ENCODE results near the gene NKX2-1.

The NKX2-1 gene

DNA sequence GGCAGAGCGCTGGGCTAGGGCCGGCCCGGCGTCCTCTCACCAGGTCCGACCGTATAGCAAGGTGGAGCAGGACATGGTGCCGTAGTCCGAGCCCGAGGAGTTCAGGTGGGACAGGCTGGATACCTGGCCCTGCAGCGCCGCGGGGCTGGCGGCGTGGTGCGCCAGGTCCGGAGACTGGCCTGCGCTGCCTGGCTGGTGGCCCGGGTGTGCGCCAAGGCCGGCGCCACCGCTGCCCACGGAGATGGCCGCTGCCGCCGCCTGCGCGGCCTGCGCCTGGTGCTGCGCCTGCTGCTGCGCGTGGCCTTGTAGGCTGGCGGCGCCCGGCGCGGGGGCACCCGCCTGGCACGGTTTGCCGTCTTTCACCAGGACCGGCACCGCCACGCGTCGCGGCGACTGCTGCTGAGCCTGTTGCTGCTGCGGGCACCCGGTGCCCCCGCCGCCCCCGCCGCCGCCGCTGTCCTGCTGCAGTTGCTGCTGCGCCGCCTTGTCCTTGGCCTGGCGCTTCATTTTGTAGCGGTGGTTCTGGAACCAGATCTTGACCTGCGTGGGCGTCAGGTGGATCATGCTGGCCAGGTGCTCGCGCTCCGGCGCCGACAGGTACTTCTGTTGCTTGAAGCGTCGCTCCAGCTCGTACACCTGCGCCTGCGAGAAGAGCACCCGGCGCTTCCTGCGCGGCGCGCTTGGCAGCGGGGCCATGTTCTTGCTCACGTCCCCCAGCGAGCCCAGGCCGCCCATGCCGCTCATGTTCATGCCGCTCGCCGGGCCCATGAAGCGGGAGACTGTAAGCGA is 2.6 kb downstream of the NKX2-1 start:
- DNase-seq (ENCODE audit: low read depth): no peak

DNA sequence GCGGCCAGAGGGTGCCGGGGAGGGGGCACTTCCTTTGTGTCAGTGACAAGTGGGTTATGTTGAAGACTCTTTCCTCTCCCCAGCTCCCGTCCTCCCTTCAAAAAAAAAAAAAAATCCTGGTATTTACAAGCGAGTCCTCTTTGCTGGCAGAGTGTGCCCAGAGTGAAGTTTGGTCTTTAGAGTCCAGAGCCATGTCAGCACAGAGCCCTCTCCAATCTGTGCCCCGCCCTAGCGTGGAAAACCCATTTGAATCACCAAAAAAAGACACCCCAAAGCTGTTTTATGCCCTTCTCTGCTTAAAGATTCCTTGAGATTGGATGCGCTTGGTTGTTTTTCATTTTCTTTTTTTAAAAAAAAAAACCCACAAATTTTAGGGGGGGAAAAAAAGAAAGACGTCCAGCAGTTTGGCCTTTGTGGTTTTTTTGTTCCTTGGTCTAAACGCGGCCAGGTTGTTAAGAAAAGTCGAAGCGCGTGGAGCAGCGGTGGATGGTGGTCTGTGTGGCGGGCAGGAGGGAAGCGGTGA is 3.3 kb downstream of the NKX2-1 start:
- no peak for DNase-seq (ENCODE audit: low read depth)

DNA sequence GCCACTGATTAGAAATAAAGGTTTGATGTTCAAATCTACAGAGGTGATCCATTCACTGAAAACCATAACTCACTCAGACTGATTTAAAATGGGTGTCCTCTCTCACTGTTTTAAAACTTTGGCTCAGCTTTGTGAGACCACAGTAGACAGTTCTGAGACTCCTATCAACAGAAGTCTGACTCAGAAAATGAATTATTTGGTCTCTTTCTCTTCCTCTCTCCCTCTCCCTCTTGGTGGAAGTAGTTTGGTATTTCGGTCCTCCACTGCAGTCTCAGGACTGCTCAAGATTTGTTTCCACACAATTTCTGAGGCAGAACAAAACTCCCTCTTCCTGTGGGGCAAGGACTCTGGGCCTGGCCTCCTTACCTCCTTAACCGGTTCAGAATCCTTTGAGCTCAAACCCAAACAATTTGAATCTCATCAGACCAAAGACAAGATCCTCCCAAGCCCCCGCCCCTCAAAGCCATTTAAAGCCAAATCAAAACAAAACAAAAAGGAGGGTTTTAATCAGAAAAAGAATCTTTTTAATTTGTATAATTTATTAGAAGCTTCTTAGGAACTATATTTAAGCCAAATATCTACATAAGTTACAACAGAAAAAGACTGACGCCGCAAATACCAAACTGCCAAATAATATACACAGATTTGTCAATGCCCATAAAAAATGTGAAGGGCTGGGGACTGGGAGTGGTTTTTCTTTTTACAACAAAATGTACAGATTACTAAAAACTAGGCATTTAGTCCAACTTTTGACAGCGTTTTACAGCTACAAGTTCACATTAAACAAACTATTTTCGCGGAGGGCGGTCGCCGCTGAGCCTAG is 3.9 kb downstream of the NKX2-1 start:
- DNase-seq (ENCODE audit: low read depth): no peak

DNA sequence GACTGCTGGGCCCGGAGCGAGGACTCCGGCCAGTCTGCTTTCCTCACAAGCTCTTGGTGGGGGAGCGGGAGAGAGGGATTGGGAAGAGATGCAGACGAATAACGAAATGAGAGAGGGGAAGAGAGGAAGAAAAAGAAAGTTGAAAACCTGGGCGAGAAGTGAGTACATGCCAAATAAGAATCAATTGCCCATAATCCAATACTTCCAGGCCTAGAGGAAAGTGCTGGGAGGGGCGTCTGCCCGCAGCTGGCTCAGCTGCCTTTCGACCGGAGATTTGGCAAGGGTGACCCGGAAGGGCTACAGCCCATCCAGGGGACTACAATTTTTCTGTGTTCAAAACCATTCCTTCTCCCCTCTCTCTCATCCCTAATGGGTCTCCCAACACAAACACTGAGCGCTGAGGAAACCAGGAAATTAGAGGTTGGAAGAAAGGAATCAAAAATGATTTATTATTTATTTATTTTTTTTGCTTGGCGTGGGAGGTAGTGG is 4.9 kb downstream of the NKX2-1 start:
- no peak for DNase-seq (ENCODE audit: low read depth)

DNA sequence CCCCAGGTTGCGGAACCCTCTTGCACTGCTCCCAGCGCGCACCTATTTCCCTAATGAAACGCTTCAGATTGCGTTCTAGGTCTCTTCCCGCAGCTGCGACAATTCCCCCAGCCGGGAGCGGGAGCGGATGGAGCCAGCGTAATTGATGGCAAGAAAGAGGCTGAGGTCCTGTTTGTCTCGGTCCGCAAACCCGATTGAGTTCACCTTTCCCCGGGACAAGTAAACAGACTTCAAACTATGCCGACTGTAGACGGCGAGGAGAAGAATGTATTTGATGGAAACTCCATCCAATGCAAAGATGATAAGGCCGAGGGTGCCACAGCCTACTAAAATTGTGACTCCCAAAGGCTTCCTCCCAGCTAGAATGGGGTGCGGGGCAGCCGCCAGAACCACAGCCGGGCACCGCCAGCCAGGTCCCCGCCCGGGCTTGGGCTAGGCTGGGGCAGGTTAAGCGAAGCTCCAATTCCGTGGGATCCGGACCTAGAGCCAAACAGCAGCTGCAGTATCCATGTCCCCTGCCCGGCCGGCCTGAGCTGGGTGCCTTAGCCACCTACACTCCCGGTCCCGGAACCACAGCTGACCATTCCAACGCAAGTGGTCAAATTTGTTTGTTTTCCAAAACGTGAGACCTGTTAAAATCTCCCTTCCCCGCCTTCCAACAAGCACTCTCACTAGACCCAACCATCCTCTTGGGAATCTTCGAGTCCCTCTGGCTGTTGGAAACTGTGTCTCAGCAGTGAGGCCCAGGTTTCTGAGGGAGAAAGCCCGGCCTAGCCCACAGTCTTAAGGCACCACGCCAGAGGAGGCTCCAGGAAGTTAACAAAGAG is 5.5 kb downstream of the NKX2-1 start:
- no peak for DNase-seq (ENCODE audit: low read depth)

DNA sequence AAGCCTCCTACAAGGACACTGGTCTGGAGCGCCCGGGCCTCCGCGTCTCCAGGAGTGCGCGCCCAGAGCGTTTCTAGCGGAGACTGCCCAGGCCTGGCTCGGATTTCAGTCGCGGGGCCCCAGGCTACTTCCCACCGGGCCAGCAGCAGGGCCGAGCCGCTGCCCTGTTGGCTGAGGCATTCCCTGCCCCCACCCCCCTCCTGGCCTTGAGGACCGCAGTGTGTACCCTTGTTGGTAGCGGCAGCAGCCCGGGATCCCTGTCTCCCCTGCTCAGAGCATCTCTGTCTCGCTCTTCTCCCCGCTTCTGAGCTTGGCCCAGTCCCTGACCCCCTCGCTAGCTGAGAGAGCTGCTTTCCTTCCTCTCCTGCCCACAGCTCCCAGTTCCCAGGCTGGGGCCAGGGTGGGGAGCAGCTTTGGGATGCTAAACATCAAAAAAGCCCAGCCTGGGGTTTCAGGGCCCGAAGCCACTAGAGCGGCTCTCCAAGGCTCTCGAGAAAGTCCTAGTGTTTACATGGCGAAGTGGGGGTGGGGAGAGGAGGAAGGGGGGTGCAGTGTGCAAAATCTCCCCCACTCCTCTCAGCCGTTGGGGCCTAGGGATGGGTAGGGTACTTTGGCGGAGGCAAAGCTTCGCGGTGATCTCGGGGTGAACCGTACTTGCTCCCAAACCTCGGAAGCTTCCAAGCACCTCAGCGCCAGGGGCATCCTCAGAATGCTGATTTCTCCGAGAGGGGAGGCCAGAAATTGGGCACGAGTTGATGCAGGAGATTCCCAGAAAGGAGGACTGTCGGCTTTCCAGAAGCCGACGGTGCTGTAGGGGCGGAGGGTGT is 6.4 kb downstream of the NKX2-1 start:
- DNase-seq (ENCODE audit: low read depth): no peak

DNA sequence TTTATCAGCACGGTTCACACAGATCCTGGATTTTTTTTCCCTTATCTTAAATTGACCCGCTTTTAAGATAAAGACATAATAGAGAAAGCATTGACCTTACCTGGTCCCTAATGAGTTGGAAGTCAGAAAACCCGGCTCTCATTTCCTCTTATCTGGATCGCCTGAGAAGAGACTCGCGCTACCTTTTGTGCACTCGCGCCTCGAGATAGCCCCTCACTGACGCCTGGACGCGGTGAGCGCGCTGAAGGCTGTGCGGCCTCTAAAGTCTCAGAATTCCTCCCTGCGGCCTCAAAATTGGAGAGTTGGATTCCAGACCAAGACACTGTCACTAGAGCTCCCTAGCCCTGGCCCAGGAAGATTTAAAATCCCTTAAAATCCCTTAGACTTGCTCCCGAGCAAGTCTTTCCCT is 7.0 kb downstream of the NKX2-1 start:
- DNase-seq (ENCODE audit: low read depth): no peak

DNA sequence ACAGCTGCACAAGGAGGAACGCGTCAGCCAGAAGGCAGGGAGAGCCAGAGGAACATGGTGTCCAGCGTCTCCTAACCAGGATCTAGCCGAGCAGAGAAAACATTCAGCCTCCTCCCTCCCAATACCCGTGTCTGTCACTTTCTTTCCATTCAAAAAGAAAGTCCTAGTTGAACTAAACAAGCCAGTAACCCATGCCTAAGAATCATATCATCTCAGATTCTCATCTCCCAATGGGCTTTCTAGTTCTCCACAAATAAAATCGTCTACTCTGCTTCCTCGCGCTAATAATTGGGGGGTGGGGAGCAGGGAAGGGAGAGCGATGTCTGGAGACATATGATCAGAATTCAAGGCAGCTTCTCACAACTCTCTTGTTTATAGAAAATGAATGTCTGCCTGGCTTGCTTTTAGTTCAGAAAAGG is 7.4 kb downstream of the NKX2-1 start:
- DNase-seq (ENCODE audit: low read depth): no peak

DNA sequence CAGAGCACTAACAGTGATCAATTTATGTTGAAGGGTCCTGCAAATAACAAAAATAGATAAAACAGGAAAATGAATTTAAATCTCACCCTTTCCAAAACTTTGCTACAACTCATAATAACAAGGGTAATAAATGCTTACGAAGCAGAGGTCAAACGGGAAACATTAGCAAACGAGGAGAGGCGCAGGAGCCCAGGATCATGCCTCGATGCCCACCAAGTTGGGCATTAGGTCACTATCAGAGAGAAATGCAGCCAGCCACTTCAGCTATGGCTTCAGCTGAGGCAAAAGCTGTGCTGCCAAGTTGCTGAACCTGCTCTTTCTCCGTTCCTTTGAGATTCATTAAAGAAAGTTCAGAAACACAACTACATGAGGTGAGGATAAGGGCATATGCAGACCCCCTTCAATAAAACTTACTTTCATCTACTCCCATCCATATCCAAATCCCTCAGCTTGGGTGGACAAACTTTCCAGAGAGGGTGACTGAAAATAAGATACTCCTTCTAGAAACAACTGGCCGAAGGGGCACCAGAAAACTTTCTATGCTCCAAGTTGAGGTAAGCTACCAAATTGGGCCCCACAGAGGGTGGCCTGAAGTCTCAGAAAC is 7.9 kb downstream of the NKX2-1 start:
- DNase-seq (ENCODE audit: low read depth): no peak

DNA sequence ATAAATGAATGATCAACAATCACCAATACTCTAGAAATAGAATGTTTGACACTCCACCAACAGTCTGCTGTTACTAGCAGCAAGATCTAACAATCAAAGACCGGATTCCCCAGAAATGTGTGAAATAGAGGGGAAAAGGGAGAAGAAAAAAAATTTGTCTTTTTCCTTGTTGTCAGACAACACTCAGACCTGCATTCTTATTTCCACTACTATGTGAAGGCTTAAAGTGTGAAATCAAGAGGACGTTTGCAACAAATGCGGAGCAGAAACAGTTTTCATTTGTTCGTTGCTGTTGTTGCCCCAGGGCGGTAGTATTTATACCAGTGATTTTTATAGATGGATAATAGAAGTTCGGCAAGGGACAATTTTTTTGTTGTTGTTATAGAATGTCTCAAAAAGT is 9.2 kb downstream of the NKX2-1 start:
- no peak for DNase-seq (ENCODE audit: low read depth)

DNA sequence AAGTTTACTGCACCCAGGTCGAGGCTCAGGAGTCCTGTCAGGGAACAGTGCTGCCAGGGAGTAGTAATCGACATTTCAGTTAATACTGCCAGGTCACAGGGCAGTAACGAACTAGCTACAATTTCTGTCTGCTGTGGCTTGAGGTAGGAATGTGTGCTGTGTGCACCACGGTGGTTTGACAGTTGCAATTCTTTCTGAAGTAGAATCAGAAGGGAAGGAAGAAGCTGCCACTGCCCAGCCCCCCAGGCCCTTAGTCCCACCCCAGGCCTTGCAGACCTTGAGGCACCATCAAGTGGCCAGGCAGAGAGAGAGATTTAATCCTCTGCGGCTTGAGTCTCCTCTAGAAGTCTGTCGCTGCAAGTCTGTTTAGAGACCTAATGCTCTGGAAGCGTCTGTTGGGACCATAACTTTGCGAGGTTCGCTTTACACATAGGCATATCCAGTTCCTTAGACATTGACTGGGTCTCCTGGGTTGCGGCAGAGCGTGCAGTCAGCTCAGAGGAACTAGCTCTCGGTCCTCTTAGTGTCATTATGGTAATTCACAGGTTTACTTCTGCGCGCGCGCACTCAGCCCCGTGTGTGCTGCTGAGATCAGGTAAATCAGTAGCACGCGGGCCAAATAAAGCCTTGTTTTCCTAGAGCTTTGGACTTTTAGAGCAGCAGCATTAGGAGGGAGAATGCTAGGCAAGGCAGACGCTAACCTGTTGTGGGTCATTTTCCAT is 9.8 kb downstream of the NKX2-1 start:
- no peak for DNase-seq (ENCODE audit: low read depth)

DNA sequence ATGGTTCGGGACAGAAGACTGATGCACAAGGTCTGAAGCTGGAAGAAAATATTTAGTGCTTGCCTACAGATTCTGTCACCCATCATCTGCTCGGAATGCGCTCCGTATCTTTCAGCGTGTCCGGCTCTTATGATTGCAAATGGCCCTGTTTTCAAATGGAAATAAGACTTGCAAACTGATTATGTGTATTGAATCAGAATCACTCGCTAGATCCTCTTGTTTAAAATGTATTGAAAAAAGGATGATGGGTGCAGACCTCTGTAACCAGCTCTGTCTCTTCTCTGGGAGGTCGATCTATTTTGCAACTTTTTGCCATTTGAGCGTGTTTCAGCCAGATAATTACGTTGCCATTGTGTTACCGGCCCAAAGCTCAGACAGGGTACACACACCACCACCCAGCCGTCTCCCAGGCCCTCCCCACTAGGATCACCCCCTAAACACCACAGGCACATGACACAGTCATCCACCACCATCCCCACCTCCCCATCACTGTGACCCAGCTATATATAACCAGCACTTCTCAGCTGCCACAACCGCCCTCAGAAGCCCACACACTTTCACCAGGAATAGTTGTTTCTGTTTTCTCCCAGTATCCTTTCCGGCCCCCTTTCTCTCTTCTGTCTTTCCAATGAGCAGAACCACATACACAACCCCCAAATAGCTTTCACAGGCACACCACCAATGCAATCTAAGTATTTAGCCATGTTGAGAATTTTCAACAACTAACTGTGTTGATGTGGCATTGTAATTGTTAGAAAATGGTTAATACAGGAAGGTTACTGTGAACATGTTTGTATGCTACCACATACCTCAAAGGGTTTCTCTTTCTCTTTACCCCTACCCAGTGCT is 10.7 kb downstream of the NKX2-1 start:
- no peak for DNase-seq (ENCODE audit: low read depth)

DNA sequence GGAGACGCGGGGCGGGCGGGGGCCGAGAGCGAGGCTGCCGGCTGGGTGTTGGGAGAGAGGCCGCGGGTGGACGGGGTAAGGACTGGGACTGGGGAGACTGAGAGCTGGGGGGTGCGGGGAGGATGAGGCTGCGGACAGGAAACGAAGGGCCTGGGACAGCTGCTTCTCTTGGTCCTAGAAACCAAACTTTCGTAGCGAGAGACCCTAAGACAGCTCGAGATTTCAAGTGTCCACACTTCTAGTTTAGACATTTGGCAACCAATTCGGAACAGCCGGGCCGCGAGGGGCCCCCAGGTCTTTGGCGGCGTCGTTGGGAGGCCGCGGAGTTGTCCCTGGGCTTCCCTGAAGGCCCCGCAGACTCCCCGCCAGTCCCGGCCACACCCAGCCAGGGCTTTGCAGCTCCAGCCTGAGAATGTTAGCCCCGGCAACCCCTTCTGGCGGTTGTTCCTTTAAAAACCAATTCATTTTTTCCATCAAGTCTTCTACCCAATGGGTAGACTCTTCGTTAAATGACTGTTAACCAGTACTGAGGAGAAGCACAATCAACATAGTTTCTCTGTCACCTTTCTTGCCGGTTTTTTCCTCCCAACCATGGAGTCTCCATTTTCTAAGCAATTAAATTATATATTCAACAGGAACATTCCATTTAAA is 11.5 kb downstream of the NKX2-1 start:
- DNase-seq (ENCODE audit: low read depth): no peak

DNA sequence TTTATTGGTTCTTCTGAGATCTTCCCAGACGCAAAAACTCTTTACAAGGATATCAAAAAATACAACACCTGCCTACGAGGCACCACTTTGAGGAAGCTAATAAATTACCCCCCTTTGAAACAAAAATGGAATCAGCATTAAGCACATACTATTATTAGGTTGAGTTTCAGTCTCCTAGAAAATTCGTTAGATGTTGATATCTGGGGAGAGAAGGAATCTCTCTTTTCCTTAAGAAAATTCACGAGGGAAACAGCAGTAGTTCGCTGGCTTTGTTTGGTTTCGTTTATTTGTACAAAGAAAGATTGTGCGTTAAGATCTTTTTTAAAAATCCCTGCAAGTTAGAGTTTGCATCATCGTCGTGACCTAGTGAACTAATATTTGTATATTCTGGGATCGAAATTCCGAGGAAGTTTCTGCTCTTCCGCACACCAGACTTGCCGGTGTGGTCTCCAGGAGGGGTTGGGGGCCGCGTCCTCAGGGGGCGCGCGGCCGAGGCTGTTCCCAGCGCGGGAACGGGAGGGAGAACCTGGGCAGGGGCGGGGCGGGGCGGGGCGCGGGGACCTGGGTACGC is 12.1 kb downstream of the NKX2-1 start:
- DNase-seq (ENCODE audit: low read depth): no peak

DNA sequence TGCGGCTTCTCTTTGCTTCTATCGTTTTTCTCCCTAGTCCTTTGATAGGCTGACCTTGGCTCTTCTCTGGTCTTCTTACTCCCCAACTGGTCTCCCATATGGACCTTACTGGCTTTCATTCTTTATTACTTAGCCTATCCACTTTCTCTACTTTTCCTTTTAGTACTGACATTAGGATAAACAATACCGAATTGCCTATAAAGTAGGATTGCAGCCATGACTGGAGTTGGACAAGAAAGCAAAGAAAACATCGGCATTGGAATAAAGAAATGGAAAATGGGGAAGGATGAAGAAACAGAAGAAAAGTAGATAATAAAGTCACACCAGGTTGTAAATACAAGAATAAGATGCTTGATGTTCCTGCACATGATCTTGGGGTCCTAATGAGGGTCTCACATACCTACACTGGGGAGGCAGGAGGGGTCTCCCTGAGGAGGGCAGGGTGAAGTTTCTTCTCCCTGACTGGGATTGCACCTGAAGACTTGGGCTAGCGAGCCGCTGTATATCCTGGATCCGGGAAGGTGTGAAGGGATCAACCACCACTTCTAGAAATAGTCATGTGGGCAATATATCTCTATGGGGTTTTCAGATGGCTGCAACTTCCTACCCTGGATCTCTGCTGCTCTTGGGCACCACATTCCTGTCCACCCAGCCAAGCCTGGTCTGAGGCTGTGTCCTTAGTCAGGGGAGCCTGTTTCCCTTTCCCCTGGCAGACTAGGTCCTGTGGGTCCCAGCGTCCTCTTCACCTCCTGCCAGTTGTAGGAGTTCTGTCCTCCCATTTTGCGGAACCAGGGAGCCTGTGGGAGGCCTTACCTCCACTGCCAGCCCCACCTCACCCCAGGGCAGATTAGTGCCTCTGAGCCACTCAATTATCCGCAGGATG is 13.1 kb downstream of the NKX2-1 start:
- DNase-seq (ENCODE audit: low read depth): no peak

DNA sequence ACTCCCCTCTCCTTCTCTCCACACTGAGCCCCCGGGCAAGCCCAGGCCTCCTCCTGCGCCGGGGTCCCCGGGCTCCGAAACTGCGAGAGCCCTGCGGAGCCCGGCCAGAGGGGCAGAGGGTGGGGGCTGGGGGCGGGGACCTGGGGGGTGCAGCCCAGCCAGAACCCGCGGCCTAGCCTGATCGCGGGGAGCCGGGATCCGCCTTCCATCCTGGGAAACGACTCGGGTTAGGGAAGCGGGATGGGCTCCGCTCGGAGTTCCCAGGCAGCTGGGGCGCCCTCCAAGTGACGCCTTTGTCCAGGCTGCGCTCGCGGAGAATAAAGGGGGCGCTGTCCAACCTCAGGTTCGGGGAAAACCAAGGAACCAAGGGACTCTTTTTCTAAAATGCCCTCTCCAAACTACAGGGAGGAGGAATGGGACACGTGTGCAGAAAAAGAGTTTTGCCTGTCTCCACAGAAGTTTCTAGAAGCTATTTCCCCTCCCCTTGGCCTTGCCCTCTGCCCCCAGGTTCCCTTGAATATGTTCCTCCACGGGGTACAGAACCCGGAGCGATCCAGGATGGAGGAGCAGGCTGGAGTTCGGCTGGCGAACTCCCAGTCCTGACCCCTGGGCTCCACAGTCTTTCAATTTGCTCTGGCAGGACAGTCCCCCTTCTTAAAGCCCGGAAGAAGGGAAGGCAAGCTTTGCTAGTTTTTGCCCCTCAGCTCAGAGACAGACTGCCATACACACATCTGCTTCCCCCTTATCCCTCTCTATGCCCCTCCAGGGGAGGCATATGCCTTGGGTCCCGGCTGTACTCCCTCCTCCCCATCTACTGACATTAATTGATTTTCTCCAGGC is 13.9 kb downstream of the NKX2-1 start:
- DNase-seq (ENCODE audit: low read depth): no peak
